PC-3 (cell line): ENCODE data around the gene CIAO1. TPM values are rescaled to one million over a fixed set of nuclear protein-coding genes. Genes with fewer than 3 reads are reported as not detected.

Experiments
- ATAC-seq: fragments of 200-7000 bp; cut with Tn5 transposase; 2 replicates; pipeline ENCODE4 v1.9.1; 2020; ENCODE audit warnings: mild to moderate bottlenecking, moderate library complexity
- BruUV-seq: library from RNA; stranded (reverse); fragments of 400-500 nt; replicated peaks from 2 replicates; lab custom pipeline; 2021; lab: Mats Ljungman, UMichigan
- CTCF ChIA-PET: fragments of 300-600 bp; sonication (Branson Sonifier 250); formaldehyde crosslinking; loops from one replicate; lab custom pipeline; 2022; ENCODE audit warnings: antibody characterized with exemption; lab: Charles Lee
- POLR2A ChIA-PET: fragments of 300-600 bp; sonication (Branson Sonifier 250); formaldehyde crosslinking; loops from one replicate; lab custom pipeline; 2022; ENCODE audit warnings: antibody characterized with exemption; ENCODE audit not compliant: unreplicated experiment; lab: Charles Lee
- DNase-seq: peaks from one replicate; pipeline ENCODE4 v3.0.0-alpha.2; 2015
- H2AFZ ChIP-seq: fragments of 300-600 bp; sonication (generic); 2 replicates; pipeline ENCODE4 v1.6.0; 2016; ENCODE audit warnings: antibody characterized with exemption, low read length
- H3F3A ChIP-seq: fragments of 300-600 bp; sonication (generic); one replicate; pipeline ENCODE4 v1.6.0; 2017; ENCODE audit warnings: antibody characterized with exemption, low read length, control low read depth, mild to moderate bottlenecking; ENCODE audit not compliant: unreplicated experiment
- H3K27ac ChIP-seq: fragments of 300-600 bp; sonication (generic); 2 replicates; pipeline ENCODE4 v1.5.1; 2016; ENCODE audit warnings: mild to moderate bottlenecking, low read length
- H3K27me3 ChIP-seq: fragments of 300-600 bp; sonication (generic); 2 replicates; pipeline ENCODE4 v1.6.1; 2016; ENCODE audit warnings: low read length, mixed read lengths
- H3K36me3 ChIP-seq: fragments of 300-600 bp; sonication (generic); 2 replicates; pipeline ENCODE4 v1.6.1; 2016; ENCODE audit warnings: low read depth, mixed run types, low read length, mixed read lengths
- H3K4me1 ChIP-seq: fragments of 300-600 bp; sonication (generic); 2 replicates; pipeline ENCODE4 v1.5.1; 2016; ENCODE audit warnings: low read length; ENCODE audit not compliant: insufficient read depth
- H3K4me2 ChIP-seq: fragments of 300-600 bp; sonication (generic); 2 replicates; pipeline ENCODE4 v1.6.0; 2016; ENCODE audit warnings: low read length
- H3K4me3 ChIP-seq: fragments of 300-600 bp; sonication (generic); 2 replicates; pipeline ENCODE4 v1.5.1; 2016; ENCODE audit warnings: mild to moderate bottlenecking, low read length, mixed read lengths
- H3K79me2 ChIP-seq: fragments of 300-600 bp; sonication (generic); 2 replicates; pipeline ENCODE4 v1.6.1; 2017; ENCODE audit warnings: low read length, mixed read lengths
- H3K9ac ChIP-seq: fragments of 300-600 bp; sonication (generic); 2 replicates; pipeline ENCODE4 v1.6.0; 2016; ENCODE audit warnings: mild to moderate bottlenecking, low read length
- H3K9me2 ChIP-seq: fragments of 300-600 bp; sonication (generic); replicated peaks from 2 replicates; pipeline ENCODE4 v1.6.1; 2016; ENCODE audit warnings: mixed run types, low read length, mixed read lengths
- H3K9me3 ChIP-seq: fragments of 300-600 bp; sonication (generic); 2 replicates; pipeline ENCODE4 v1.6.1; 2016; ENCODE audit warnings: low read length, mixed read lengths
- H4K20me1 ChIP-seq: fragments of 300-600 bp; sonication (generic); 2 replicates; pipeline ENCODE4 v1.6.1; 2016; ENCODE audit warnings: low read length, mixed read lengths
- CTCF ChIP-seq: fragments of 300-600 bp; sonication (generic); conservative IDR thresholded peaks from 2 replicates; pipeline ENCODE4 v1.5.1; 2017; ENCODE audit warnings: antibody characterized with exemption, low read depth, mild to moderate bottlenecking, low read length
- EZH2 ChIP-seq: fragments of 300-600 bp; sonication (generic); IDR thresholded peaks from one replicate; pipeline ENCODE4 v1.6.1; 2017; ENCODE audit warnings: antibody characterized with exemption, mild to moderate bottlenecking, low read length; ENCODE audit not compliant: unreplicated experiment
- EZH2phosphoT487 ChIP-seq: fragments of 300-600 bp; sonication (generic); IDR thresholded peaks from 2 replicates; pipeline ENCODE4 v1.6.1; 2018; ENCODE audit warnings: mild to moderate bottlenecking, antibody characterized with exemption, low read length, borderline replicate concordance
- intact Hi-C: fragments of 100-400 bp; cut with micrococcal nuclease; formaldehyde crosslinking; loops from 2 replicates; pipeline ENCODE4 v1.9.0; 2023
- total RNA-seq: library from RNA; depleted of rRNA; stranded (reverse); fragments of >200 nt; gene quantifications from 2 replicates; pipeline ENCODE4 v1.2.3, GENCODE V29; 2014

The CIAO1 gene
- total RNA-seq, 1 experiment from 2014 or later = 130 TPM

GRCh38 chr2:96225016-96225533 is 41.0 kb upstream of the CIAO1 start:
- Histone ChIP-seq H3K9me3 (no peaks in the 10 kb centered on the region), H3K4me1 (no peaks in the 10 kb centered on the region), H3K9me2 (no peaks in the 10 kb centered on the region), H3K4me3 (no peak overlapping the region), H3K79me2 (no peaks in the 10 kb centered on the region), H3K4me2 (no peak overlapping the region), H3K36me3 (no peaks in the 10 kb centered on the region), H2AFZ (no peak overlapping the region), H3K27ac (no peak overlapping the region), H3K9ac (no peak overlapping the region), H3K27me3 (no peaks in the 10 kb centered on the region), H3F3A (no peaks in the 10 kb centered on the region), H4K20me1 (no peaks in the 10 kb centered on the region)
- intact Hi-C loops = no loop called here
- DNase-seq = no peak
- POLR2A ChIA-PET = no interaction called here
- no peak for TF ChIP-seq EZH2
- CTCF ChIA-PET = no interaction called here
- BruUV-seq = no TSS peak
- ATAC-seq = no peak

- BruUV-seq = no TSS peak
- Histone ChIP-seq H2AFZ (no peak overlapping the region), H4K20me1 (no peaks in the 10 kb centered on the region), H3K4me2 (no peak overlapping the region), H3K79me2 (no peaks in the 10 kb centered on the region), H3K9me3 (no peaks in the 10 kb centered on the region), H3F3A (no peaks in the 10 kb centered on the region), H3K4me1 (no peaks in the 10 kb centered on the region), H3K9ac (no peak overlapping the region), H3K4me3 (no peak overlapping the region), H3K27ac (no peak overlapping the region), H3K36me3 (no peaks in the 10 kb centered on the region), H3K9me2 (no peaks in the 10 kb centered on the region), H3K27me3 (no peaks in the 10 kb centered on the region)
- CTCF ChIA-PET = no interaction called here
- TF ChIP-seq EZH2 (no peak), EZH2phosphoT487 (no peak), CTCF (no peak)
- DNase-seq (no peak), ATAC-seq (no peak)
- intact Hi-C loops = no loop called here
- POLR2A ChIA-PET = interaction anchor here (0.9 kb wide), 1 partner anchor 25 kb away, joined by 10 read pairs; no protein-coding TSS in a partner anchor
Observed at GRCh38 chr2:96231316-96231715, 34.7 kb upstream of the CIAO1 start.

- ATAC-seq (no peak), DNase-seq (no peak)
Observed at GRCh38 chr2:96233436-96233835, 32.6 kb upstream of the CIAO1 start.

More at GRCh38 chr2:96233436-96233835, 32.6 kb upstream of the CIAO1 start:
- H3K27ac ChIP-seq = no peak overlapping the region
- no peaks in the 10 kb centered on the region for H4K20me1 ChIP-seq
- no peak overlapping the region for H3K4me2 ChIP-seq
- no peaks in the 10 kb centered on the region for H3K4me1 ChIP-seq
- ChIA-PET POLR2A (interaction anchor here (0.5 kb wide), 1 partner anchor 44 kb away, joined by 7 read pairs; no protein-coding TSS in a partner anchor), CTCF (no interaction called here)
- H3K36me3 ChIP-seq = no peaks in the 10 kb centered on the region
- no peak for TF ChIP-seq EZH2phosphoT487
- no peak for TF ChIP-seq EZH2
- no peak for TF ChIP-seq CTCF
- no peaks in the 10 kb centered on the region for H3K9me2 ChIP-seq
- no peaks in the 10 kb centered on the region for H3K9me3 ChIP-seq
- no peak overlapping the region for H3K9ac ChIP-seq
- no peak overlapping the region for H3K4me3 ChIP-seq
- H3K79me2 ChIP-seq = no peaks in the 10 kb centered on the region
- BruUV-seq = no TSS peak
- no peaks in the 10 kb centered on the region for H3F3A ChIP-seq
- intact Hi-C loops = no loop called here
- no peaks in the 10 kb centered on the region for H3K27me3 ChIP-seq
- no peak overlapping the region for H2AFZ ChIP-seq
